Ascending aorta (tissue), 2 donors: ENCODE measurements around the gene C10orf71. TPM values are rescaled to one million over a fixed set of nuclear protein-coding genes. Genes with fewer than 3 reads are reported as not detected.

Source experiments
- DNase-seq, 2 donors: peaks; one replicate each; pipeline ENCODE4 v3.0.0-alpha.2; 2019; ENCODE audit warnings: low spot score in 2 of 2
- H3K27ac ChIP-seq, 2 donors: fragments of 200-600 bp; sonication (generic); one replicate each; pipeline ENCODE4 v1.5.1; 2016 to 2017; ENCODE audit warnings: mild to moderate bottlenecking in 1 of 2
- H3K27me3 ChIP-seq: fragments of 200-600 bp; sonication (generic); one replicate; pipeline ENCODE4 v1.5.1; 2017
- H3K36me3 ChIP-seq, 2 donors: fragments of 200-600 bp; sonication (generic); one replicate each; pipeline ENCODE4 v1.5.1; 2016
- H3K4me1 ChIP-seq, 2 donors: fragments of 200-600 bp; sonication (generic); one replicate each; pipeline ENCODE4 v1.5.1; 2016 to 2017; ENCODE audit warnings: mild to moderate bottlenecking in 1 of 2
- H3K4me3 ChIP-seq, 2 donors: fragments of 200-600 bp; sonication (generic); one replicate each; pipeline ENCODE4 v1.5.1; 2016 to 2017; ENCODE audit warnings: mild to moderate bottlenecking in 1 of 2
- H3K9me3 ChIP-seq, 2 donors: fragments of 200-600 bp; sonication (generic); one replicate each; pipeline ENCODE4 v1.5.1; 2016
- intact Hi-C: fragments of 100-400 bp; cut with DNase I; formaldehyde crosslinking; loops from one replicate; pipeline ENCODE4 v1.15.1; 2023
- total RNA-seq: library from RNA; depleted of rRNA; stranded (reverse); fragments of >200 nt; gene quantifications from one replicate; pipeline ENCODE4 v1.1.0, GENCODE V29; 2016
- TF ChIP-seq, protein P1 (sequence below), 3 experiments: fragments of 200-600 bp in 2 of 3; fragments of 450-650 bp in 1 of 3; sonication (generic) in 2 of 3; IDR thresholded peaks; one replicate each; pipeline ENCODE4 v1.5.1; 2016 to 2019; ENCODE audit warnings: antibody characterized with exemption in 3 of 3, mild to moderate bottlenecking in 1 of 3, moderate library complexity in 1 of 3

C10orf71 gene
- total RNA-seq, 1 donor from 2014 or later, result not detected

DNA sequence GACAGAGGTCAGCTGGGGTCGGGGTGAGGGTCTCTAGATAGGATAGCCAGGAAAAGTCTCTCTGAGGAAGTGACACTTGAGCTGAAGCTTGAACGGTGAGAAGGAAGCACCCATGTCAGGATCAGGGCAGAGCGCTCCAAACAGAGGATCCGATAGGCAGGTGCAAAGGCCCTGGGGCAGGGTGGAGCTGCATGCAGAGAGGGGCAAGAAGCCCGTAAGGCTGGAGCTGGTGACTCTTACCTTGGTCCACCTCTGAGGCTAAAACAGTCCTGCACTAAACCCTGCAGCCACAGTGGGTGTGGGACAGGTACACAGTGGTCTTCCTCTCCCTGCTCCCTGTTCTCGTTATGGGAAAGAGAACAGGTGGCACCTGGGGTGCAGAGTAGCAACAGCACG lies 5.8 kb upstream of the C10orf71 start:
- intact Hi-C loops, result no loop called here
- TF ChIP-seq, protein P1, sequence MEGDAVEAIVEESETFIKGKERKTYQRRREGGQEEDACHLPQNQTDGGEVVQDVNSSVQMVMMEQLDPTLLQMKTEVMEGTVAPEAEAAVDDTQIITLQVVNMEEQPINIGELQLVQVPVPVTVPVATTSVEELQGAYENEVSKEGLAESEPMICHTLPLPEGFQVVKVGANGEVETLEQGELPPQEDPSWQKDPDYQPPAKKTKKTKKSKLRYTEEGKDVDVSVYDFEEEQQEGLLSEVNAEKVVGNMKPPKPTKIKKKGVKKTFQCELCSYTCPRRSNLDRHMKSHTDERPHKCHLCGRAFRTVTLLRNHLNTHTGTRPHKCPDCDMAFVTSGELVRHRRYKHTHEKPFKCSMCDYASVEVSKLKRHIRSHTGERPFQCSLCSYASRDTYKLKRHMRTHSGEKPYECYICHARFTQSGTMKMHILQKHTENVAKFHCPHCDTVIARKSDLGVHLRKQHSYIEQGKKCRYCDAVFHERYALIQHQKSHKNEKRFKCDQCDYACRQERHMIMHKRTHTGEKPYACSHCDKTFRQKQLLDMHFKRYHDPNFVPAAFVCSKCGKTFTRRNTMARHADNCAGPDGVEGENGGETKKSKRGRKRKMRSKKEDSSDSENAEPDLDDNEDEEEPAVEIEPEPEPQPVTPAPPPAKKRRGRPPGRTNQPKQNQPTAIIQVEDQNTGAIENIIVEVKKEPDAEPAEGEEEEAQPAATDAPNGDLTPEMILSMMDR (IDR thresholded peaks at IDR 0.05), result no peak

DNA sequence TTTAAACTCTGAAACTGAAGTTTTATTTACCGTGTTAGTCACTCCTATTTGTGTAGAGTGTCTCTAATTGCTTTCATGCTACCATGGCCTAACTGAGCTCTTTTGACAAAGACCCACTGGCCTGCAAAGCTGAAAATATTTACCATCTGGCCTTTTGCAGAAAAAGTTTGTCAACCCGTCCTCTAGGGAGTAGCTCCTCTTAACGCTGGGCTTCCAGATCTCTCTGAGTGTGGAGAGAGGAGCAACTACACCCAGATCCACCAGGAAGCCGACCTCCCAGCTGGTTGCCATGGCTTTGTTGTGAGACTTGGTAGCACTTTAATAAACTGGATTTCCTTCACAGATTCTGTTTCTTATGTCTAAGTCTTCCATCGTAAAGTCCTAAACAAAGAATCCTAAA lies 4.2 kb upstream of the C10orf71 start:
- Histone ChIP-seq H3K27me3 (no peaks in the 10 kb centered on the region), H3K9me3 (no peaks in the 10 kb centered on the region), H3K27ac (no peak overlapping the region), H3K36me3 (no peaks in the 10 kb centered on the region), H3K4me1 (peaks cover 0 to 12% of the 10 kb centered on the region in 2 donors), H3K4me3 (no peak overlapping the region)
- TF ChIP-seq, protein P1 (IDR thresholded peaks at IDR 0.05), result no peak
- no peak for DNase-seq
- intact Hi-C loops, result no loop called here

More for the DNA sequence above, 5.8 kb upstream of the C10orf71 start:
- no peaks in the 10 kb centered on the region for H3K36me3 ChIP-seq
- no peaks in the 10 kb centered on the region for H3K27me3 ChIP-seq
- H3K9me3 ChIP-seq, result no peaks in the 10 kb centered on the region
- DNase-seq, result no peak
- H3K4me1 ChIP-seq, result peaks cover 0 to 3% of the 10 kb centered on the region in 2 donors
- no peak overlapping the region for H3K4me3 ChIP-seq
- H3K27ac ChIP-seq, result no peak overlapping the region

DNA sequence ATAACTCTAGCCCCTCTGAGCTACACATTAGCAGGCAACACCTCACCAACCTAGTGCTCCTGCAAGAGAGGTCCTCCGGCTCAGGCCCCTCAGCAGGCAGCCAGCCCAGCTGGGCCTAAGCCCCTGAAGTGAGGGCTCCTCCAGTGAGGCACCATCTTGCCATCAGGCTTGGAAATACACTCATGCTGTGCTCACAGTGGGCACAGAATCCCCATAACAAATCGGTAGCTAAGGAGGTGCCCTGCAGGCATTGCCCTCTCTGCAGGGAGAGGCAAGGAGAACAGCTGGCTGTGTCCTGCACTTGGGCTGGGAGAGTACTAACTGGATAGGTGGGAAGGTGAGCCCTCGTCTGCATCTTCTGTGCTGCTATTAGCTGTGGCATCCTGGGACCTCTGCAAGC lies 3.7 kb upstream of the C10orf71 start:
- no peaks in the 10 kb centered on the region for H3K27me3 ChIP-seq
- no peak overlapping the region for H3K27ac ChIP-seq
- no peaks in the 10 kb centered on the region for H3K36me3 ChIP-seq
- peaks cover 0 to 12% of the 10 kb centered on the region in 2 donors for H3K4me1 ChIP-seq
- TF ChIP-seq, protein P1 (IDR thresholded peaks at IDR 0.05), result no peak
- no peaks in the 10 kb centered on the region for H3K9me3 ChIP-seq
- no peak overlapping the region for H3K4me3 ChIP-seq
- DNase-seq, result no peak
- intact Hi-C loops, result no loop called here

DNA sequence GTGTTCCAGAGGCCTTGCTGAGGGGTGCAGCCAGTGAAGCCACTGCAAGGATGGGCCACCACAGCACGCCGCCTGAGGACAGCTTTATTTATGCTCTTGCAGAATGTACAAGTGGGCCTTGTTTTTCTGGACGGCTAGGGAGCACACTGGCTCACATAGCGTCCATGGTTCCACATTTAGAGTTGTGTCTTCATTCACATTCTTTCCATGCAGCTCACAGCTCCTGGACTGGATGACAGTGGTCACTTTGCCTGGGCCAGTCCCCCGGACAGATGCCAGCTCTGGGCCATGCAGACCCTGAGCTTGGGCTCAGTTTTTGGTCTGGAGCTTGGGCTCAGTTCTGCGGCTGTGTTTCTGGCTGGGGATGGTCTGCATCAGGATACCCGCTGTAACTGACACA lies 2.6 kb upstream of the C10orf71 start:
- H3K27ac ChIP-seq, result no peak overlapping the region
- TF ChIP-seq, protein P1 (IDR thresholded peaks at IDR 0.05), result no peak
- H3K36me3 ChIP-seq, result no peaks in the 10 kb centered on the region
- H3K4me1 ChIP-seq, result peaks cover 0 to 16% of the 10 kb centered on the region in 2 donors
- H3K9me3 ChIP-seq, result no peaks in the 10 kb centered on the region
- no peak overlapping the region for H3K4me3 ChIP-seq
- DNase-seq, result no peak
- intact Hi-C loops, result no loop called here
- H3K27me3 ChIP-seq, result no peaks in the 10 kb centered on the region

DNA sequence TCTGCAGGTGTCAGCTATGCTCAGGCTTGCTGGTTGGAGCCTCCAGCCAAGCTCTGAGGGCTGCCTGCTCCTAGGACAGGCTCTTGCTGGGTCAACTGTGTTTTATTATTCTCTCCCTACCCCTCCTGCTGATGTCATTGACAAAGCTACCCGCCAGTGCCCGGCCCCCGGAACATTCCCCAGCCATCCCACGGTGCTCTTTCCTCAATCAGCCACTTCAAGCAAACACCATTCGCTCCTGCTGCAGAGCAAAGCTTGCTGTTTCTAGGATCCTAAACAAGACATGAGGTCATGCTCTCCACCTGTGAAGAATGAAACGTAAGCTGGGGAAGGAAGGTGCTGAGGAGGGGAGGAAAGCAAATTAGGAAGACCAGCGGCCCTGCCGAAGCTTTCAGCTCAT lies 2.1 kb upstream of the C10orf71 start:
- no peak for DNase-seq
- no peaks in the 10 kb centered on the region for H3K36me3 ChIP-seq
- H3K4me1 ChIP-seq, result peaks cover 0 to 16% of the 10 kb centered on the region in 2 donors
- intact Hi-C loops, result no loop called here
- H3K9me3 ChIP-seq, result no peaks in the 10 kb centered on the region
- H3K4me3 ChIP-seq, result no peak overlapping the region
- no peaks in the 10 kb centered on the region for H3K27me3 ChIP-seq
- H3K27ac ChIP-seq, result no peak overlapping the region
- TF ChIP-seq, protein P1 (IDR thresholded peaks at IDR 0.05), result no peak
